Measurements from ENCODE around the gene C19orf67. TPM values are rescaled to one million over a fixed set of nuclear protein-coding genes. Genes with fewer than 3 reads are reported as not detected.

The C19orf67 gene
- total RNA-seq, 1 donor from 2014 or later, result 0.54 TPM

DNA sequence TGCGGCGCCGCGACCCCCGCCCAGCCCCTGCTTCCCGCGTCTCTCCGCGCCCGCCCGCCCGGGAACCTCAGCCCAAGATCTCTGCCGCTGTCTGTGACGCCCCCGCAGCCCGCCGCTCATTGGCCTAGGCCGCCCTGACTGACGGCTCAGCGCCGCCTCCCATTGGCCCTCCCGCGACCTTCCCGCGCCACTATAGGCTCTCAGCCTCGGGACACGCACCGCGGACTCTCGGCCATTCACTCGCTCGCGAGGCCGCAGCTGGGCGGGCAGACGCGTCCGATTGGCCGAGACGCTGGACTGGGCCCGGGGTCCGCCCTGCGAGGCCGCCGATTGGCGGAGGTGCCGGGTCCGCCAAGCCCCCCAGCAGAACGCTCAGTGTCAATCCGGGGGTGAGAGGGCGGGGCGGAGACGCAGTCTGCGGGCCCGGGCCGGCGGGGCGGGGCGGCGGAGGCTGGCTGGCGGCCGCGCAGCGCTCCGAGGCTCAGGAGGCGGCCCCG, 32.1 kb upstream of the C19orf67 start, which contains the start of gene PRKACA:
PRKACA (minus strand) TSS at position 95 of the 497 bp plus-strand sequence. CDS start 215 bp downstream, outside the sequence.
- TF ChIP-seq, protein P1, sequence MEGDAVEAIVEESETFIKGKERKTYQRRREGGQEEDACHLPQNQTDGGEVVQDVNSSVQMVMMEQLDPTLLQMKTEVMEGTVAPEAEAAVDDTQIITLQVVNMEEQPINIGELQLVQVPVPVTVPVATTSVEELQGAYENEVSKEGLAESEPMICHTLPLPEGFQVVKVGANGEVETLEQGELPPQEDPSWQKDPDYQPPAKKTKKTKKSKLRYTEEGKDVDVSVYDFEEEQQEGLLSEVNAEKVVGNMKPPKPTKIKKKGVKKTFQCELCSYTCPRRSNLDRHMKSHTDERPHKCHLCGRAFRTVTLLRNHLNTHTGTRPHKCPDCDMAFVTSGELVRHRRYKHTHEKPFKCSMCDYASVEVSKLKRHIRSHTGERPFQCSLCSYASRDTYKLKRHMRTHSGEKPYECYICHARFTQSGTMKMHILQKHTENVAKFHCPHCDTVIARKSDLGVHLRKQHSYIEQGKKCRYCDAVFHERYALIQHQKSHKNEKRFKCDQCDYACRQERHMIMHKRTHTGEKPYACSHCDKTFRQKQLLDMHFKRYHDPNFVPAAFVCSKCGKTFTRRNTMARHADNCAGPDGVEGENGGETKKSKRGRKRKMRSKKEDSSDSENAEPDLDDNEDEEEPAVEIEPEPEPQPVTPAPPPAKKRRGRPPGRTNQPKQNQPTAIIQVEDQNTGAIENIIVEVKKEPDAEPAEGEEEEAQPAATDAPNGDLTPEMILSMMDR (IDR thresholded peaks at IDR 0.05), result no peak

DNA sequence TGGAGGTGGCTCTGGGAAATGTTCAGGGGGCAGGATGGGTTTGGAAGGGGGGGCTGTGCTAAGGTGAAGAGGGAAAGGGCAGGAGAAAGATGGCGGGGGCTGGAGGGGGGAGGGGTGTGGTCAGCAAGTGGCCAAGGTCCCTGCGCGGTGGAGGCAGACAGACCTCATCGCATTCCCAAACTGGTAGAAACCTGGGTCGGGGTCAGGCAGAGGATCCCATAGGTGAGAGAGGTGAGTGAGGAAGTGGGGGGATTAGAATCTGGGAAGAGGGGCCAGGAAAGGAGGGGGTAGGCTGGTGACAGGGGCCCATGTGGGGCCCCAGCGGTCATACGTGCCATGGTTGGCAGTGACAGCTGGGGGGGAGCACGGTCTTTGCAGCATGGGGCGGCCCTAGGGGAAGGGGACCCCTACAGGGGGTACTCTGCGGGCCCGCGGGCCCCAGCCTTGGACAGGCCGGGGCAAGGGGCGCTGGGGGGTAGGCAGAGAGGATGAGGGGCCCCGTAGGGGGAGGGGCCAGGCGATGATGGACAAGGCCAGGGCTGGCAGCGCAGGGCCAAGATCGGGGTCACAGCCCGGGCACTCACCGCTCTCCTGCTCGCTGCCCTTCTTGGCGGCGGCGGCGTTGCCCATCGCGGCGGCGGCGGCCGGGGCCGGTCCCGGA, 31.5 kb upstream of the C19orf67 start:
- TF ChIP-seq, protein P1 (IDR thresholded peaks at IDR 0.05), result no peak
- Mint-ChIP-seq H3K27me3 (ENCODE audit: unreplicated experiment) (no peaks in the 10 kb centered on the region), H3K36me3 (ENCODE audit: unreplicated experiment) (no peaks in the 10 kb centered on the region), H3K27ac (ENCODE audit: unreplicated experiment) (peak overlapping the region; percentile 65), H3K4me1 (ENCODE audit: unreplicated experiment) (peaks cover 49% of the 10 kb centered on the region), H3K4me3 (ENCODE audit: unreplicated experiment) (peak overlapping the region; percentile 88), H3K9me3 (ENCODE audit: unreplicated experiment) (no peaks in the 10 kb centered on the region)
- DNase-seq (ENCODE audit: extremely low spot score, unreplicated experiment), result no peak

More for the DNA sequence above, 32.1 kb upstream of the C19orf67 start, which contains the start of gene PRKACA:
- H3K4me3 Mint-ChIP-seq (ENCODE audit: unreplicated experiment), result peak within 1 kb of the TSS; percentile 88
- peaks cover 42% of the 10 kb centered on the region for H3K4me1 Mint-ChIP-seq (ENCODE audit: unreplicated experiment)
- H3K36me3 Mint-ChIP-seq (ENCODE audit: unreplicated experiment), result no peaks in the 10 kb centered on the region
- H3K27me3 Mint-ChIP-seq (ENCODE audit: unreplicated experiment), result no peaks in the 10 kb centered on the region
- H3K27ac Mint-ChIP-seq (ENCODE audit: unreplicated experiment), result peak within 1 kb of the TSS; percentile 97
- no peaks in the 10 kb centered on the region for H3K9me3 Mint-ChIP-seq (ENCODE audit: unreplicated experiment)
- DNase-seq (ENCODE audit: extremely low spot score, unreplicated experiment), result peak; percentile 100

DNA sequence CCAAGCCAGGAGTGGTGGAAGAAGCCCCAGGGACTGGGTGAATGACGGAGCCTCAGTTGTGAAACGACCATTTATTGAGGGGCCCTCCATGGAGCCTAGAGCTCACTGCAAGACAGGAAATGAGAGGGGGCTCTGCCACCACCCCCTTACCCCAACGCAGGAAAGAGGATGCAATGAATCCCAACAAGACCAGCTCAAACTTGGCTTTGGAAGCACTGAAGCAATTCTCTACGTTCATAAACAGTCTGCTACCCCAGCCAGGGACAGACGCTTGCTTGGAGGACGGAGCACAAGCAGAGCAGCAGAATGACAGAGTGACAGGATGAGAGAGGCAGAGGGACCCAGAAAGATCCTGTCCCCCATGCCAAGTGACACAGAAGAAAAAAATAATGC, 30.9 kb upstream of the C19orf67 start:
- H3K4me1 Mint-ChIP-seq (ENCODE audit: unreplicated experiment), result peaks cover 54% of the 10 kb centered on the region
- no peaks in the 10 kb centered on the region for H3K36me3 Mint-ChIP-seq (ENCODE audit: unreplicated experiment)
- H3K27ac Mint-ChIP-seq (ENCODE audit: unreplicated experiment), result peak overlapping the region; percentile 65
- no peaks in the 10 kb centered on the region for H3K27me3 Mint-ChIP-seq (ENCODE audit: unreplicated experiment)
- TF ChIP-seq, protein P1 (IDR thresholded peaks at IDR 0.05), result no peak
- peak overlapping the region; percentile 88 for H3K4me3 Mint-ChIP-seq (ENCODE audit: unreplicated experiment)
- no peaks in the 10 kb centered on the region for H3K9me3 Mint-ChIP-seq (ENCODE audit: unreplicated experiment)
- DNase-seq (ENCODE audit: extremely low spot score, unreplicated experiment), result no peak

DNA sequence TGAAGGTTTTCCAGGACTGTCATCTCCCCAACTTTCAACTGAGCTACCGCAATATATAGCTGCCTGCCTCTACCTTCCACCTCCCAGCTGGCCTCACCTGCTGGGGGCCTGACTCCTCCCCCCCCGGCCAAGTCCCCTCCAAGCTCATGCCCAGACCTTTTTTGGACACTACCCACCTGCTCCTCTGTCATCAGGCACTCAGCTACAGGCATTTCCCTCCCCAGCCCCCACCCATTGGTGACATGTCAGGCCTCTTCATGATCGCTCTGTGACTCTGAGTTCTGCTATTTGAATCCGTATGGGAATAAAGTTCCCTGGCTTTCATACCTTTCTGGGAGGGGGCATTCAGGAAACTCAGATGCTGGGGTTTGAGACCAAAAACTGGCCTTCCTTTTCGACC, 30.2 kb upstream of the C19orf67 start:
- Mint-ChIP-seq H3K9me3 (ENCODE audit: unreplicated experiment) (no peaks in the 10 kb centered on the region), H3K27ac (ENCODE audit: unreplicated experiment) (no peak overlapping the region), H3K4me3 (ENCODE audit: unreplicated experiment) (peak overlapping the region; percentile 88), H3K27me3 (ENCODE audit: unreplicated experiment) (no peaks in the 10 kb centered on the region), H3K36me3 (ENCODE audit: unreplicated experiment) (no peaks in the 10 kb centered on the region), H3K4me1 (ENCODE audit: unreplicated experiment) (peaks cover 57% of the 10 kb centered on the region)
- DNase-seq (ENCODE audit: extremely low spot score, unreplicated experiment), result no peak
- TF ChIP-seq, protein P1 (IDR thresholded peaks at IDR 0.05), result no peak

DNA sequence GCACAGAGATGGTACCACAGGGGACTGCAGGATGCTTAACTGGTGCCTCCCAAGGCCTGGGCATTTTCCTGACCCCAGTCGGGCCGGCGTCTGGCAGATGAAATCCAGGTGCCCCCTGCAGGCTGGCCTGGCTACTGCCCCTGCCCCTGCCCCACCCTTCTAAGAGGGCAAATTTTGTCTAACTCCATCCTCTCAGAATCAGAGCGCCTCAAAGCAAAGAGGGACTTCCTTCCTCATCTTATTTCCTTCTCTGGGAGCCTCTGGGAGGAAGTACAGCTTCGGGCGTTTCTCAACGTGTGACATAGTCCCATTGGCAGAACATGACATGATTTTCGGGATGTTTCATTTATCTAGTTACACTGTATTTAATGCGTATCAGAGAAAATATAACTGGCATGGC, 29.3 kb upstream of the C19orf67 start:
- no peaks in the 10 kb centered on the region for H3K27me3 Mint-ChIP-seq (ENCODE audit: unreplicated experiment)
- H3K9me3 Mint-ChIP-seq (ENCODE audit: unreplicated experiment), result no peaks in the 10 kb centered on the region
- no peaks in the 10 kb centered on the region for H3K36me3 Mint-ChIP-seq (ENCODE audit: unreplicated experiment)
- DNase-seq (ENCODE audit: extremely low spot score, unreplicated experiment), result no peak
- H3K27ac Mint-ChIP-seq (ENCODE audit: unreplicated experiment), result no peak overlapping the region
- peaks cover 58% of the 10 kb centered on the region for H3K4me1 Mint-ChIP-seq (ENCODE audit: unreplicated experiment)
- TF ChIP-seq, protein P1 (IDR thresholded peaks at IDR 0.05), result peak; percentile 54
- no peak overlapping the region for H3K4me3 Mint-ChIP-seq (ENCODE audit: unreplicated experiment)

Measured in osteocyte (in vitro differentiated cells).